ENCODE measurements around the gene MYCBP2.

The MYCBP2 gene

GRCh38 chr13:77048681-77049080 is 278.2 kb downstream of the MYCBP2 start:
- Histone ChIP-seq H3K27ac (no peak overlapping the region), H2AFZ (ENCODE audit: low read depth) (no peak overlapping the region), H3K4me3 (IDR thresholded peaks at IDR 0.05; ENCODE audit: insufficient read depth, low read depth, low read length) (no peak overlapping the region), H3K4me2 (no peak overlapping the region), H3K79me2 (ENCODE audit: insufficient read depth, low read depth) (no peaks in the 10 kb centered on the region), H4K20me1 (ENCODE audit: insufficient read depth) (no peaks in the 10 kb centered on the region), H3K36me3 (ENCODE audit: insufficient read depth) (no peaks in the 10 kb centered on the region), H3K9ac (no peak overlapping the region), H3K4me1 (ENCODE audit: low read depth, poor library complexity, severe bottlenecking) (no peaks in the 10 kb centered on the region), H3K27me3 (ENCODE audit: insufficient read depth, low read depth) (no peaks in the 10 kb centered on the region)
- TF ChIP-seq CTCF (conservative IDR thresholded peaks at IDR 0.05; ENCODE audit: low read depth, low read length), result no peak

GRCh38 chr13:77047649-77048343 is 279.1 kb downstream of the MYCBP2 start:
- Histone ChIP-seq H3K27ac (no peak overlapping the region), H3K9ac (no peak overlapping the region), H2AFZ (ENCODE audit: low read depth) (no peak overlapping the region), H3K4me2 (no peak overlapping the region), H4K20me1 (ENCODE audit: insufficient read depth) (no peaks in the 10 kb centered on the region), H3K36me3 (ENCODE audit: insufficient read depth) (no peaks in the 10 kb centered on the region), H3K27me3 (ENCODE audit: insufficient read depth, low read depth) (no peaks in the 10 kb centered on the region), H3K4me1 (ENCODE audit: low read depth, poor library complexity, severe bottlenecking) (no peaks in the 10 kb centered on the region), H3K79me2 (ENCODE audit: insufficient read depth, low read depth) (no peaks in the 10 kb centered on the region), H3K4me3 (IDR thresholded peaks at IDR 0.05; ENCODE audit: insufficient read depth, low read depth, low read length) (no peak overlapping the region)
- no peak for TF ChIP-seq CTCF (conservative IDR thresholded peaks at IDR 0.05; ENCODE audit: low read depth, low read length)

GRCh38 chr13:77042566-77043177 is 284.2 kb downstream of the MYCBP2 start:
- H3K36me3 ChIP-seq (ENCODE audit: insufficient read depth), result no peaks in the 10 kb centered on the region
- no peaks in the 10 kb centered on the region for H4K20me1 ChIP-seq (ENCODE audit: insufficient read depth)
- H3K4me1 ChIP-seq (ENCODE audit: low read depth, poor library complexity, severe bottlenecking), result no peaks in the 10 kb centered on the region
- H2AFZ ChIP-seq (ENCODE audit: low read depth), result no peak overlapping the region
- no peaks in the 10 kb centered on the region for H3K27me3 ChIP-seq (ENCODE audit: insufficient read depth, low read depth)
- H3K9ac ChIP-seq, result no peak overlapping the region
- H3K4me2 ChIP-seq, result no peak overlapping the region
- no peak overlapping the region for H3K27ac ChIP-seq
- no peaks in the 10 kb centered on the region for H3K79me2 ChIP-seq (ENCODE audit: insufficient read depth, low read depth)
- H3K4me3 ChIP-seq (IDR thresholded peaks at IDR 0.05; ENCODE audit: insufficient read depth, low read depth, low read length), result no peak overlapping the region
- TF ChIP-seq CTCF (conservative IDR thresholded peaks at IDR 0.05; ENCODE audit: low read depth, low read length), result no peak

- H3K9ac ChIP-seq, result no peak overlapping the region
- no peak overlapping the region for H3K27ac ChIP-seq
- no peaks in the 10 kb centered on the region for H3K36me3 ChIP-seq (ENCODE audit: insufficient read depth)
- H3K27me3 ChIP-seq (ENCODE audit: insufficient read depth, low read depth), result no peaks in the 10 kb centered on the region
- no peak overlapping the region for H2AFZ ChIP-seq (ENCODE audit: low read depth)
- no peak for TF ChIP-seq CTCF (conservative IDR thresholded peaks at IDR 0.05; ENCODE audit: low read depth, low read length)
- H3K4me3 ChIP-seq (IDR thresholded peaks at IDR 0.05; ENCODE audit: insufficient read depth, low read depth, low read length), result no peak overlapping the region
- H3K4me1 ChIP-seq (ENCODE audit: low read depth, poor library complexity, severe bottlenecking), result no peaks in the 10 kb centered on the region
- no peak overlapping the region for H3K4me2 ChIP-seq
- no peaks in the 10 kb centered on the region for H4K20me1 ChIP-seq (ENCODE audit: insufficient read depth)
- no peaks in the 10 kb centered on the region for H3K79me2 ChIP-seq (ENCODE audit: insufficient read depth, low read depth)
These were observed 286.1 kb downstream of the MYCBP2 start for GRCh38 chr13:77040835-77041234.

Data from KMS-11 (cell line).